T-helper 9 cell (primary cell): Measurements from ENCODE around the gene LNP1.

Experiments used
- DNase-seq: peaks from one replicate; pipeline ENCODE4 v3.0.0-alpha.2; 2020

LNP1 gene

DNA sequence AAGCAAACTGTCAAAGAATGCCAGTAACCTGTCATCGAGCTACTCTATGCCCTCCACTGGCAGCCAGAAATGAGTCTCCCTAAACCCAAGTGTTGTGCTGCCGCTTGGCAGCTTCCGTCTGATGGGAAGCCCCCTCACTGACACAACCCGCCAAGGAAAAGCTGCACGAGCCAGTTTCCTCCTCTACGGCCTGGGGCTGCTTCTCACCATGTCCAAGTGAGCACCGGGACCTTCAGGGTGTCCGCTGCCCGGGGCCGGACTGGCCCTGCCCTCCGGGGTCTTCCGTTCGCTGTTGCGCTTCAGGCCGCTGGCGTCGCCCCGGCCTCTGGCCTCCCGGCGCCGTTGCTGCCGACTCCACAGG, 940 bp upstream of the LNP1 start:
- DNase-seq, result peak; percentile 13

DNA sequence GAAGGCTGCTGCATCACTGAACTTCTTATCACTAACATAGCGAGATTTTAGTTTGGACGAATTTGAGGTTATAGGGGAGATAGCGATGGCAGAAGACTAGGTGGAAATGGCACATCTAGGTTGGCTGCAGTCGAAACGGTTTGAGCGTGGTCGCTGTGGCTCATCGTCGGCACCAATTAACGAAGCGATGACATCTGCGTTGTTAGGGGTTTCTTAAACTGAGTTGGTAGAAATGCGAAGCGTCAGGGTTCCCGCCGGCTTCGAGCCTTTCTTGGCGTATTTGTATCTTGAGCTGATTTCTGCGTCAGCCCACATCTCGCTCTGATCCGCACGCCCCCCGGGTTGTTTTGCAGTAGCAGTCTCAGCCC, 319 bp downstream of the LNP1 start:
- DNase-seq, result peak; percentile 38

DNA sequence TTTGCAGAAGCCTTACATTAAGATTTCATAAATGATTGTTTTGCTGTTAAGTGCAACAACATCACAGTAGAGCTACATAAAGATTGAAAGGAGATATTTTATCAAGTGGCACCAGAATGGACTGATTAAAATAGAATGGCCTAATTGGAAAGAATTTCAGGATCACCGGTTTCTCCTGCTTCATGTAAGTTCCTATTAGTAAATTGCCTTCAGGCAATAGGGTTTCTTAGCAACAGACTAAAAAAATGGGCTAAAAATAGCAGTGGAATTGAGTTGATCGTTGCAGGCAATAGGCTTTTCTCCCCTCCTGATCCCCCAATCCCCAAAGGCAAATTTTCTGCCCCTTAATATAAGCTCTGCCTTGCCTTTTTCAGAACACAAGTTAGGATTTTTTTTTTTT, 917 bp downstream of the LNP1 start:
- no peak for DNase-seq

GRCh38 chr3:100402891-100403290, 1.6 kb downstream of the LNP1 start:
- no peak for DNase-seq

- no peak for DNase-seq
Measured at GRCh38 chr3:100403362-100404249, 2.3 kb downstream of the LNP1 start.

- DNase-seq, result no peak
Measured at GRCh38 chr3:100404250-100404548, 2.9 kb downstream of the LNP1 start.

- no peak for DNase-seq
Measured at GRCh38 chr3:100407164-100407563, 5.8 kb downstream of the LNP1 start.

DNA sequence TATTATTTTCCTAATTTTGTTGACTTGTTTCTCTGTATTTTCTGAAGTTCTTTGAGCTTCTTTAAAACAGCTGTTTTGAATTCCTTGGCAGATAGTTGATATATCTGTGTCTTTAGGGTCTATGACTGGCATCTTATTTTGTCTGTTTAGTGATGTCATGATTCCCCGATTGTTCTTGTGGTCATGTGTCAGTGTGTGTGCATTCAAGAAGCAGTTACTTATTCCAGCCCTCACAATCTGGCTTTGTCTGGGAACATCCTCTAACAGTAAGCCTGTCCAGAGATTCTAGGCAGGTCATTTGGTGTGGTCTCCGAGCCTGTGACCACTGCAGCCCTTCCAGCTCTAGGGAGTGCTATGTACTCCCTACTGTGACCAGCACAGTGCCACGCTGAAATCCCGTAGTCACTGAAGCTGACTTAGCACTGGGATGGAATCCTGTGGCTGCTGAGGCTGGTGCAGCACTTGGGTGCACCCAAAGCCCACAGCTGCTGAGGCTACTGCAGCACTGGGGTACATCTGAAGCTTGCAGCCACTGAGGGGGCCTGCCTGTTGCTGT, 6.7 kb downstream of the LNP1 start:
- no peak for DNase-seq

- no peak for DNase-seq
Measured at GRCh38 chr3:100411091-100411982, 10.0 kb downstream of the LNP1 start.

- DNase-seq, result no peak
Measured at GRCh38 chr3:100412912-100413590, 11.7 kb downstream of the LNP1 start.

DNA sequence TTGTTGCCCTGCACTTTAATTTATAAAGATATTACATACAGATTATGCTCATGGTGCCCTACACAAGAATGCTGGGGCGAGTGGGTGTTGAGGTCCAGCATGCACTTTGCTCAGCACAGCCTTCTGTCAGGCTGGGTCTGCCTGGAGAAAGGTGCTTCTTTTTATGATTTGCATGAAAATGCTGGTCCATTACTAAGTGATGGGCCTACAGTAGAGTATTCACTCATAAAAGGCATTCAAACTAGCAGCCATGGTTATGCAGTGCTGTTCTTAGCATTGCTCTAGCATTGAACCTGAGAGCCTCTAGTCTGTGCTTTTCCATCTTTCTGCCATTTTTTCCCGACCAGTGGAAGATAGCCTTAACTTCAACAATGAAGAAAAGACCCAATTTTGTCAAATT, 12.3 kb downstream of the LNP1 start:
- DNase-seq, result no peak

GRCh38 chr3:100416176-100416575, 14.8 kb downstream of the LNP1 start:
- no peak for DNase-seq

DNA sequence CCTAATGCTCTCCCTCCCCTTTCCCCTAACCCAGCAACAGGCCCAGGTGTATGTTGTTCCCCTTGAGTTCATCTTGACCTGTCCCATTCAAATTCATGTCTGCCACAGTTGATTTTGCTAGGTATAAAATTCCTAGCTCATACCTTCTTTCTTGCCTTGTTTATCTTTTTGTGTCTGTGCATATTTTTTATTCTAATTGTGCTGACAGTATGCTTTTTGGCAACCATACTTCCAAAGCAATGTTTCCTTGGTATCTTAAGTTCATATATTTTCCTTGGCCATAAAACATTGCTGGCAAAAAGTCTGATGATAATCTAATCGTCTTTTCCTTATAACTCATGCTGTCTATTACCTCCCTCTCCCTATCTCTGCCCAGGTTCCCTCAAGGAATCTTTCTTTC, 15.5 kb downstream of the LNP1 start:
- no peak for DNase-seq

DNA sequence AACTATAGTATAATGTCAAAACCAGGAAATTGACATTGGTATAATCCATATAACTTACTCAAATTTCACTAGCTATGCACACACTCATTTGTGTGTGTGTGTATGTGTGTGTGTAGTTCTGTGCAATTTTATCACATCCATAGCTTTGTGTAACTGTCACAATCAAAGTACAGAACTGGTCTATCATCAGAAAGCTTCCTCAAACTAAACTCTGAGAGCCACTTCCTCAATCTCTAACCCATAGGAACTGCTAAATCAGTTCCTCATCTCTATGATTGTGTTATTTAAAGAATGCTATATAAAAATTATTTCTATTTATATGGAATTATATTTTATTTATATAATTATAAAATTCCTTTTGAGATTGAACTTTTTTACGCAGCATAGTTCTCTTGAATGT, 18.1 kb downstream of the LNP1 start:
- DNase-seq, result no peak

GRCh38 chr3:100420885-100421284, 19.5 kb downstream of the LNP1 start:
- DNase-seq, result no peak

DNA sequence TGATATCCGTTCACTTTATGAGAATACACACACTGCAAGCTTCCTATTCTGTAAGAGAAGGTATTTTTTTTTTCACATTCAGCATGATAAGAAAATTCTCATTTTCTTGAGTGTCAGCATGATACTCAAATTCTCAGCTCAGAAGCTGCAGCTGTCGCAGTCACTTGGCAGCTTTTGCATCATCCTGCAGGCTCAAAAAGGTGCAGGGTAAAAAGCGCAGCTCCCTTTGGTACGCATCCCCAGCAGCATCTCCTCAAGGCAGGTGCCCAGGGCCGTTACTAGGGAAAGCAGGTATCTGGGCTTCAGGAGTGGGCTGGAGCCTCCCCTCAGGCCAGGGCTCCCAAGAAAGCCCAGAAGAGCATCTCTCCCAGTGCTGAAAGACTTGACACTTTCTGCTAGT, 22.3 kb downstream of the LNP1 start:
- no peak for DNase-seq

GRCh38 chr3:100424261-100424660, 22.9 kb downstream of the LNP1 start:
- DNase-seq, result no peak

- DNase-seq, result no peak
Measured at GRCh38 chr3:100425316-100425715, 24.0 kb downstream of the LNP1 start.

DNA sequence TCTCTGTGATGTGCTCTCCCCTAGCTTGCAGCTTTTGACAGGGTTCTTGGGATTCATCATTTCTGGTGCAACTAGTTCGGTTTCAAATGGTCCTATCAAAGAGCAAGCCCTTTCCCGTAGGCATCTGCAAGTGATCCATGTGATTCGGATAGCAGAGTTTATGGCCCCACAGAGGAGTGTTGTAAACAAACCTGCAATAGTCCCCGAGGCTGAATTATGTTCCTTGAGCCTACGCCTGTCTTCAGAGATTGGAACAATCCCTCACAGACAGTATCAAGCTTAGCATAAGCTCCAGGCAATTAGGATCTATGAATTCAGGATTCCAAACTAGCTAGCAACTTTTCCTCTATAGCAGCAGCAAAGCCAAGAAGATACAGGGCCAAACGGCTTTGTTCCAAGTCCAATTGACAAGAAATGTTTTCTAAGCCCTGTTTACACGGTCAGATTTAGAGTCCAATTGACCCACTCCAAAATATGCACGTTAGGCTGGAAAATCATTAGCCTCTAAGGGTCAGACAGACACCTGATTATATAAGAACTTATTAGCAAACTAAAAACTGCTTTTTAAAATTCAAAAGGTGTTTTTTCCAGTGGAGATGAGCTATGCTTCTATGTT, 24.8 kb downstream of the LNP1 start:
- DNase-seq, result no peak

- DNase-seq, result no peak
Measured at GRCh38 chr3:100427699-100428098, 26.4 kb downstream of the LNP1 start.

- no peak for DNase-seq
Measured at GRCh38 chr3:100429187-100429716, 27.9 kb downstream of the LNP1 start.

GRCh38 chr3:100436951-100437350, 35.6 kb downstream of the LNP1 start:
- no peak for DNase-seq
